ENCODE measurements around the gene CYP2W1. TPM values are rescaled to one million over a fixed set of nuclear protein-coding genes. Genes with fewer than 3 reads are reported as not detected.

The CYP2W1 gene
- total RNA-seq, 1 experiment from 2014 or later: not detected

DNA sequence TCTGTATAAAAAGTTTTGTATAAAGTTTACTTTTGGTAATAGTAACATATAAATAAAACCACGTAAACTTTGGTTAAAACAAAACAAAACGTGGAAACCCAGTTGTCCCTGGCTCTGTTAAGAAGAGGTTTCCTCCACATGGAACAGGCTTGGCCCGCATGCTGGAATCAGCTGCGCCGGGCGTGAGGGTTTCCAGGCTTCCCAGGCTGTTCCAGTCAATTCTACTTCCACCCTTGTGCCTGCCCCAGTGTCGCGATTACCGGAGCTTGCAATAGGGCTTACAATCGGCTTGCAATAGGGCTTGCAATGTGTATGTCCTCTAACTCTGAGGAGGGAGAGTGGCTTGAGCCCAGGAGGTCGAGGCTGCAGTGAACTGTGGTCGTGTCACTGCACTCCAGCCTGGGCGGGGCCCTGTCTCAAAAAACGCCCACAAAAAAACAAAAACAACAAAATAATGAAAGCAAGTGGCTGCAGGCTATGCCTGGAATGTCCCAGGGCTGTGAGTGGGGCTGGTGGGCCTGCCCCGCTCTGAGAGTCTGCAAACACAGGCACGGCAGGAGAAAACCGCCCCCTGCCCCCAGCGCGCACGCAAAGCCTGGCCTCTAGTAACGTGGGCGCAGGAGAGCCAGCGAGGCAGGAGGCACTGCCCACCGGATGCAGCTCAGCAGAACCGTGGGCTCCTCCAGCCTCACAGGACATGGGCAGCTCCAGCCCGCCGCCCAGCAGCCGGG is 16.3 kb downstream of the CYP2W1 start:
- DNase-seq (ENCODE audit: low read depth, low spot score) (no peak), ATAC-seq (no peak)
- CTCF ChIA-PET: no interaction called here
- intact Hi-C loops (cut with micrococcal nuclease): no loop called here
- POLR2A ChIA-PET: no interaction called here
- no peaks in the 10 kb centered on the region for H3K4me1 ChIP-seq (ENCODE audit: control insufficient read depth in 1 of 2, insufficient read depth in 2 of 2, low read length in 2 of 2)
- H3K9me3 ChIP-seq (ENCODE audit: control insufficient read depth in 1 of 2, insufficient read depth in 1 of 2, low read depth in 1 of 2, low read length in 2 of 2): no peaks in the 10 kb centered on the region
- H3K27ac ChIP-seq (ENCODE audit: low read depth, low read length): no peak overlapping the region
- no peaks in the 10 kb centered on the region for H3K9me2 ChIP-seq (ENCODE audit: insufficient read depth)
- RAD21 ChIA-PET (ENCODE audit: low non-redundant PET in 1 of 2, low total read pairs in 2 of 2, uncharacterized antibody in 2 of 2, unreplicated experiment in 2 of 2): no interaction called here
- no peaks in the 10 kb centered on the region; a peak in 1 of 4 replicates for H3K36me3 ChIP-seq (ENCODE audit: control insufficient read depth in 1 of 2, insufficient read depth in 2 of 2, low read length in 2 of 2)
- BruUV-seq (replicated peaks): no TSS peak
- no peaks in the 10 kb centered on the region for H3K79me2 ChIP-seq (ENCODE audit: insufficient read depth, low read length)
- H3K27me3 ChIP-seq (ENCODE audit: insufficient read depth, low read length): no peaks in the 10 kb centered on the region
- no peak for TF ChIP-seq EZH2phosphoT487 (IDR thresholded peaks at IDR 0.05; ENCODE audit: borderline replicate concordance)
- TF ChIP-seq SRF (IDR thresholded peaks at IDR 0.05; ENCODE audit: low read depth): no peak
- TF ChIP-seq POLR2A (IDR thresholded peaks at IDR 0.05; ENCODE audit: borderline replicate concordance, extremely low read depth, insufficient read depth, insufficient read length): no peak
- TF ChIP-seq ZNF274 (IDR thresholded peaks at IDR 0.05; ENCODE audit: low read depth, low read length): no peak
- no peak overlapping the region for H3K4me3 ChIP-seq (replicated peaks in 1 of 2; ENCODE audit: low read depth in 1 of 2, low read length in 2 of 2)
- H3K9ac ChIP-seq (ENCODE audit: low read length): no peak overlapping the region
- H4K20me1 ChIP-seq (ENCODE audit: insufficient read depth): no peaks in the 10 kb centered on the region
- no peak overlapping the region for H2AFZ ChIP-seq (ENCODE audit: low read depth, low read length, poor library complexity, severe bottlenecking)
- no peak overlapping the region for H3K4me2 ChIP-seq (ENCODE audit: low read length)

DNA sequence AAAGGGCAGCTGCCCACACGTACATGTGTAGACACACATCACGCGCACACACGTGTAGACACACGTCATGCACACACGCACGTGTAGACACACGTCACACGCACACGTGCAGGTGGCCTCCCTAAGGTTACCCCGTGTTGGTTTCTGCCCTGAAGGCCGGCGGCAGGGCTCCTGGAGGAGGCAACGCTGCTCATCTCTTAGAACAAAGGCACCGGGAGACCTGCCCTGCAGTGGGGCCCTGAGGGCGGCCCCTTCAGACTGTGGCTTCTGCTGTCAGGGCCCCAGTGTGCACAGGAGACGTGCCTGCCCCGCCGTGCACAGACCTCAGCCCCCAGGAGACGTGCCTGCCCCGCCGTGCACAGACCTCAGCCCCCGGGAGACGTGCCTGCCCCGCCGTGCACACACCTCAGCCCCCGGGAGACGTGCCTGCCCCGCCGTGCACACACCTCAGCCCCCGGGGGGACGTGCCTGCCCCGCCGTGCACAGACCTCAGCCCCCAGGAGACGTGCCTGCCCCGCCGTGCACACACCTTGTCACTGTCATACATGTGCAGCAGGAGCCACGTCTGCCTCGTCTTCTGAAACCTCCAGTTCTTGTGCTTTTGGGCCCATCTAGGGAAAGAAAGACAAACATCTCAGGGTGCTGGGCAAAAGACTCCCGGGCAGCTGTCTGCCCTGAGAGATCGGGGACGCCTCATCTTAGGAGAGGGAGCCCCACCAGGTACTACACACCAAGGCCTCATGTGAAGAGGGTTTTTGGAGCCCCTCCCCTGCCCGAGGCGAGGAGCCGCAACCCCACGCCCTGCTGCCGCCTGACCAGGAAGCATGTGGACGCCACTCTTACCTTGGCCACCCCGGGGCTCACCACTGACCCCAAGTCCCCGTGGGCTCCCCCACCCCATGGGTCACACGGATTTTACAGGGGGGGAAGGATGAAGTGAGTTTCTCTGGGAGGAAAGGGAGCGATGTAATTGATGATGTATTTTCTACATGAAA is 17.3 kb downstream of the CYP2W1 start:
- Histone ChIP-seq H3K36me3 (ENCODE audit: control insufficient read depth in 1 of 2, insufficient read depth in 2 of 2, low read length in 2 of 2) (no peaks in the 10 kb centered on the region; a peak in 1 of 4 replicates), H3K4me1 (ENCODE audit: control insufficient read depth in 1 of 2, insufficient read depth in 2 of 2, low read length in 2 of 2) (no peaks in the 10 kb centered on the region), H3K9me3 (ENCODE audit: control insufficient read depth in 1 of 2, insufficient read depth in 1 of 2, low read depth in 1 of 2, low read length in 2 of 2) (no peaks in the 10 kb centered on the region), H4K20me1 (ENCODE audit: insufficient read depth) (no peaks in the 10 kb centered on the region), H3K4me2 (ENCODE audit: low read length) (no peak overlapping the region), H3K27me3 (ENCODE audit: insufficient read depth, low read length) (no peaks in the 10 kb centered on the region), H3K9ac (ENCODE audit: low read length) (no peak overlapping the region), H2AFZ (ENCODE audit: low read depth, low read length, poor library complexity, severe bottlenecking) (no peak overlapping the region), H3K79me2 (ENCODE audit: insufficient read depth, low read length) (no peaks in the 10 kb centered on the region), H3K27ac (ENCODE audit: low read depth, low read length) (no peak overlapping the region), H3K4me3 (replicated peaks in 1 of 2; ENCODE audit: low read depth in 1 of 2, low read length in 2 of 2) (no peak overlapping the region), H3K9me2 (ENCODE audit: insufficient read depth) (no peaks in the 10 kb centered on the region)
- no peak; the same call in 1 of the 2 replicates for ATAC-seq
- intact Hi-C loops (cut with micrococcal nuclease): no loop called here
- CTCF ChIA-PET: no interaction called here
- no peak for DNase-seq (ENCODE audit: low read depth, low spot score)
- RAD21 ChIA-PET (ENCODE audit: low non-redundant PET in 1 of 2, low total read pairs in 2 of 2, uncharacterized antibody in 2 of 2, unreplicated experiment in 2 of 2): no interaction called here
- no TSS peak for BruUV-seq (replicated peaks)
- POLR2A ChIA-PET: no interaction called here
- TF ChIP-seq, protein P1, sequence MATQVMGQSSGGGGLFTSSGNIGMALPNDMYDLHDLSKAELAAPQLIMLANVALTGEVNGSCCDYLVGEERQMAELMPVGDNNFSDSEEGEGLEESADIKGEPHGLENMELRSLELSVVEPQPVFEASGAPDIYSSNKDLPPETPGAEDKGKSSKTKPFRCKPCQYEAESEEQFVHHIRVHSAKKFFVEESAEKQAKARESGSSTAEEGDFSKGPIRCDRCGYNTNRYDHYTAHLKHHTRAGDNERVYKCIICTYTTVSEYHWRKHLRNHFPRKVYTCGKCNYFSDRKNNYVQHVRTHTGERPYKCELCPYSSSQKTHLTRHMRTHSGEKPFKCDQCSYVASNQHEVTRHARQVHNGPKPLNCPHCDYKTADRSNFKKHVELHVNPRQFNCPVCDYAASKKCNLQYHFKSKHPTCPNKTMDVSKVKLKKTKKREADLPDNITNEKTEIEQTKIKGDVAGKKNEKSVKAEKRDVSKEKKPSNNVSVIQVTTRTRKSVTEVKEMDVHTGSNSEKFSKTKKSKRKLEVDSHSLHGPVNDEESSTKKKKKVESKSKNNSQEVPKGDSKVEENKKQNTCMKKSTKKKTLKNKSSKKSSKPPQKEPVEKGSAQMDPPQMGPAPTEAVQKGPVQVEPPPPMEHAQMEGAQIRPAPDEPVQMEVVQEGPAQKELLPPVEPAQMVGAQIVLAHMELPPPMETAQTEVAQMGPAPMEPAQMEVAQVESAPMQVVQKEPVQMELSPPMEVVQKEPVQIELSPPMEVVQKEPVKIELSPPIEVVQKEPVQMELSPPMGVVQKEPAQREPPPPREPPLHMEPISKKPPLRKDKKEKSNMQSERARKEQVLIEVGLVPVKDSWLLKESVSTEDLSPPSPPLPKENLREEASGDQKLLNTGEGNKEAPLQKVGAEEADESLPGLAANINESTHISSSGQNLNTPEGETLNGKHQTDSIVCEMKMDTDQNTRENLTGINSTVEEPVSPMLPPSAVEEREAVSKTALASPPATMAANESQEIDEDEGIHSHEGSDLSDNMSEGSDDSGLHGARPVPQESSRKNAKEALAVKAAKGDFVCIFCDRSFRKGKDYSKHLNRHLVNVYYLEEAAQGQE (IDR thresholded peaks at IDR 0.05; ENCODE audit: low read depth): no peak
- TF ChIP-seq FOSL1 (IDR thresholded peaks at IDR 0.05; ENCODE audit: low read depth) (no peak), EGR1 (IDR thresholded peaks at IDR 0.05; ENCODE audit: low read depth) (no peak), EZH2phosphoT487 (IDR thresholded peaks at IDR 0.05; ENCODE audit: borderline replicate concordance) (no peak), RAD21 (IDR thresholded peaks at IDR 0.05; ENCODE audit: low read depth) (no peak), EZH2 (IDR thresholded peaks at IDR 0.05) (no peak), ZNF274 (IDR thresholded peaks at IDR 0.05; ENCODE audit: low read depth, low read length) (no peak), SP1 (IDR thresholded peaks at IDR 0.05; ENCODE audit: low read depth) (no peak), YY1 (IDR thresholded peaks at IDR 0.05; ENCODE audit: extremely low read depth, insufficient replicate concordance, low read depth, low read length) (no peak)
- TF ChIP-seq, protein P2, sequence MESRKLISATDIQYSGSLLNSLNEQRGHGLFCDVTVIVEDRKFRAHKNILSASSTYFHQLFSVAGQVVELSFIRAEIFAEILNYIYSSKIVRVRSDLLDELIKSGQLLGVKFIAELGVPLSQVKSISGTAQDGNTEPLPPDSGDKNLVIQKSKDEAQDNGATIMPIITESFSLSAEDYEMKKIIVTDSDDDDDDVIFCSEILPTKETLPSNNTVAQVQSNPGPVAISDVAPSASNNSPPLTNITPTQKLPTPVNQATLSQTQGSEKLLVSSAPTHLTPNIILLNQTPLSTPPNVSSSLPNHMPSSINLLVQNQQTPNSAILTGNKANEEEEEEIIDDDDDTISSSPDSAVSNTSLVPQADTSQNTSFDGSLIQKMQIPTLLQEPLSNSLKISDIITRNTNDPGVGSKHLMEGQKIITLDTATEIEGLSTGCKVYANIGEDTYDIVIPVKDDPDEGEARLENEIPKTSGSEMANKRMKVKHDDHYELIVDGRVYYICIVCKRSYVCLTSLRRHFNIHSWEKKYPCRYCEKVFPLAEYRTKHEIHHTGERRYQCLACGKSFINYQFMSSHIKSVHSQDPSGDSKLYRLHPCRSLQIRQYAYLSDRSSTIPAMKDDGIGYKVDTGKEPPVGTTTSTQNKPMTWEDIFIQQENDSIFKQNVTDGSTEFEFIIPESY (IDR thresholded peaks at IDR 0.05; ENCODE audit: extremely low read depth, insufficient replicate concordance, low read length): no peak
